Endometrial microvascular endothelial cells (primary cell): Measurements from ENCODE around the gene AMZ1. TPM values are rescaled to one million over a fixed set of nuclear protein-coding genes. Genes with fewer than 3 reads are reported as not detected.
"Not testable (repeated sequence)": the region's sequence is repeated elsewhere in the genome, so short reads cannot be mapped to it uniquely, and the experiment has no call there.

Source experiments
- in situ Hi-C: cut with HindIII; loops from 2 replicates; pipeline ENCODE4 v1.10.0; 2017; ENCODE audit warnings: low sequenced_read_pairs, low pct_unique_long_range_greater_than_20kb; ENCODE audit errors: inconsistent ontology term
- total RNA-seq: library from RNA; depleted of rRNA; stranded (reverse); fragments of >200 nt; gene quantifications from one replicate; pipeline ENCODE4 v1.2.3, GENCODE V29; 2015; ENCODE audit errors: inconsistent ontology term

The AMZ1 gene
- total RNA-seq, 1 donor from 2014 or later, result not detected

DNA sequence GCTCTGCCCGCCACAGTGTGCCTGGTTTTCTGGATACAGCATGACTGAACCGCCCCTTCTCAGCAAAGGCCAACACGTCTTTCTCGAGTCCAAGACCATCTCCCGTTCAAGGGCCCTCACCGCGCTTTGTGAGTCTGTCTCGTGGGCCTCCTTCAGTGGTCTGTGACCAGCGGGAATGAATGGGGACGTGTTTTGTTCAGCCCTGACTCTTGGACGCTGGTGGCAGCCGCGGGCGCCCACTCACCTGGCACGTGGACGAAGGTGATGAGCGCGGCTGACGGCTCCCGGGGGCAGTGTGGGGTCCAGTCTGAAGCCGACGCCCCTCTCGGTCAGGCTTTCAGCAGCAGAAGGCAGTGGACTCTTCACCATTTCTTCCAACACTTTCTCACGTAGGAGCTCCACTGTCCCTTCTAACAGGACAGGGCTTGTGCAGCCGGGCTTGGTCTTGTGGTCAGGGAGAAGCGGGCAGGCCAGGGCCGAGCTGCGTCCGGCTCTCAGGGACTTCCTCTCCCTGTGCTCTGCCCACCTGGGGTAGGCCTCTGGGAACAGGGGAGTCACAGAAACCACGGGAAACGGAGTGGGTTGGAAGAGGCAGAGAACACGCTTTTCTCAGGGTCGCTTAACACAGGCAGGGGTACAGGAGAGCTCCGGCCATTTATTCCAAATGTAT is 30.4 kb downstream of the AMZ1 start:
- in situ Hi-C loops, result no loop called here

DNA sequence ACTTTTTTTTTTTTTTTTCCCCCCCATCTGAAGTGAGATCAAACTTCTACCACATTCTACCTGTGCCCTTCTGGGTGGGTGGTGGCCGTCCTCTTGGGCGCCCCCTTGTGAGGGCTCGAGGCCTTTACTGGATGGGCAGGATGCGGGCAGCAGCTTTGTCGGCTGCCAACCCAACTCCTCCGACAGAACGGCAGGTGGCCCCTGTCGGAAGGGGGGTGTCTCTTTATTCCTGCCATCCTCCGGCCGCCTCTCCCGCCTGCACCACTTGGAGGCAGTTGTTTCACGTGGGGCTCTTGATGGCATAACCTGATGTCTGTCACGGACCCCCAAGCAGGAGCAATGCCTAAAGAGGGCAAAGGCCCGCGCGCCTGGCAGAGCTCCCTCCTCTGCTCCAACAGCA is 31.0 kb downstream of the AMZ1 start:
- in situ Hi-C loops, result no loop called here

DNA sequence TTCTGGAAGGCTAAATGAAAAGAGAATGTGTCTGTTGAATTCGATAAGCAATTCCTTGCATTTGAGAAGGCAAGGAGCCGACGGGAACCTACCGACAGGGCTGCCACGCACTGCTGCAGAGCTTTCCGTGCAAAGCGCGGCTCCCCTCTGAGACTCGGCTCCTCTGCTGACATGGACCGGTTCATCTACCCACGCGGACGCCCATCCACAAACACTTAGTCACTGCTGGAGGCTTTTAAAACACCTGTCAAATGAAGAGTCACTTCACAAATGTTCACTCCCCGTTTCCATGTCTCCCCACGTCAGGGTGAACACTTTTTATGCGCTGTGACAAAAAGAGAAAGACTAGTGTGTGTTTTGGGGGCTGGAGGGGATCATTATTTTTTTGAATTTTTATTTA is 32.0 kb downstream of the AMZ1 start:
- in situ Hi-C loops, result no loop called here

DNA sequence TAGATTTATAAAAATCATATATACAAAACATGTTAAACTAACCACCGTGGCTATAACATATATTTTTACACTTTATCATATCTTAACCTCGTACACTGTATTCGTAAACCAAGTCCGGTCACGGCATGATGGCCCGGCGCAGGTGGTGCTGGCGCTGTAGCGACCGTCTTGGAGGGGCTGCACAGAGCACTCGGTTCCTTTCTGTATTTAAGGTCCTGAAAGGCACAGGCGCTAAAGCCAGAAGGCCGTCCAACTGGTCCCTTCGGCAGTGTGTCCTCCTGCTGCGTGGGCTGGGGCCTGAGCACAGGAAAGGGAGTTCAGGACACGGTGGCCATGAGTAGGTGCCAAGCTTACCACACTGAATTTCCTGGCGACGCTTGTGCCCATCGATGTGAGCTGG is 33.8 kb downstream of the AMZ1 start:
- in situ Hi-C loops, result no loop called here

DNA sequence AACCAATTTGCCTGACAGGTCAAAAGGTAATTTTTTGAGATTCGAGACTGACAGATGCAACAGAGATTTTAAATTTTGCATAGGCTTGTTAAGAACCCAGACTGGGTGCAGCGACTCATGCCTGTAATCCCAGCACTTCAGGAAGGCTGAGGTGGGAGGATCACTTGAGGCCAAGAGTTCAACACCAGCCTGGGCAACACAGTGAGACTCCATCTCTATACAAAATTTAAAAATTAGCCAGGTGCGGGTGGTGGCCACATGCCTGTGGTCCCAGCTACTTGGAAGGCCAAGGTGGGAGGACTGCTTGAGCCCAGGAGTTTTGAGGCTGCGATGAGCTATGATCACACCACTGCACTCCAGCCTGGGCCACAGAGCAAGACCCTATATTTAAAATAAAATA is 34.6 kb downstream of the AMZ1 start:
- in situ Hi-C loops, result no loop called here

DNA sequence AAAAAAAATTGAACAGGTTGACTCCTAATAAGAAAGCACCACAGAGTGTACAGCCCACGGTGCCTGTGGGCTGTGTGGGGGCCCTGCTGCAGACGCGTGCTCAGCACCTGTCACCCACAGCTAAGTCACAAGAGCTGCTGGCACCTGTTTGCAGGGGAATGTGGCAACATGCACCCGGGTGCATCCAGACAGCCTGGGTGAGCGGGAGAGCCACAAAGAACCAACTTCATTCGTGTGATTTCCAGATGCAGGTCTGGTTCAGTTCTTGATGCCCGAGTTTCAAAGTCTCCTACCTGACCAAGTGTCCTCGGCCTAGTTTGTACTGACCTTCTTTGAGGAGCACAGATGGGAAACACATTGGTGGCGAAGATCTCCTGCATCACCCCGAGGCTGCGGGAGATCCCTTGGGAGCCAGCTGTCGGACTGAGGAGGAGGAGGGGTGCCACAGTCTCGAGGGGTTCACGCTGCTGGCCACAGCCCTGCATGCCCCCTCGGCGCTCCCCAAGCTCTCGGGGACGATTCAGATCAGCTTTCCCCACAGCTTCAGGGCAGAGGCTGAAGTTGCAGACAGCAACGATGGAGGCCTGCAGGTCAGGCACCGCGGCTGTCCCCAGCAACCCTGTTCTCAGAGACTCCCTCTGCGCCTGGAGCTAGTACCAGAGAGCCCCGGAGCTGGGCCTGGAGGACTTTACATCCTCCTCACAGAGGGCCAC is 35.3 kb downstream of the AMZ1 start:
- in situ Hi-C loops, result no loop called here

DNA sequence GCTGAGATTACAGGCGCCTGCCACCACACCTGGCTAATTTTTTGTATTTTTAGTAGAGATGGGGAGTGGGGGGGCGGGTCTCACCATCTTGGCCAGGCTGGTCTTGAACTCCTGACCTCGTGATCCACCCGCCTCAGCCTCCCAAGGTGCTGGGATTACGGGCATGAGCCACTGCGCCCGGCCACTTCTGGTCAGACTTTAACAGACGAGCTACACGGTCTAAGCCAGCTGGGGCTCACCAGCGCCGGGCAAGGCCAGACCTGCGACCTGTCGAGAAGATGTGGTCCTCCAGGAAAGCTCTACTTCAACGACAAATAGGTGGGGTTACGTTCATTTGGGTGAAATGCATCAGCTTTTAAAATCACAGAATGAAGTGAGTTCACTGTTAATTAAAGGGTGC is 36.0 kb downstream of the AMZ1 start:
- in situ Hi-C loops, result not testable (repeated sequence)

DNA sequence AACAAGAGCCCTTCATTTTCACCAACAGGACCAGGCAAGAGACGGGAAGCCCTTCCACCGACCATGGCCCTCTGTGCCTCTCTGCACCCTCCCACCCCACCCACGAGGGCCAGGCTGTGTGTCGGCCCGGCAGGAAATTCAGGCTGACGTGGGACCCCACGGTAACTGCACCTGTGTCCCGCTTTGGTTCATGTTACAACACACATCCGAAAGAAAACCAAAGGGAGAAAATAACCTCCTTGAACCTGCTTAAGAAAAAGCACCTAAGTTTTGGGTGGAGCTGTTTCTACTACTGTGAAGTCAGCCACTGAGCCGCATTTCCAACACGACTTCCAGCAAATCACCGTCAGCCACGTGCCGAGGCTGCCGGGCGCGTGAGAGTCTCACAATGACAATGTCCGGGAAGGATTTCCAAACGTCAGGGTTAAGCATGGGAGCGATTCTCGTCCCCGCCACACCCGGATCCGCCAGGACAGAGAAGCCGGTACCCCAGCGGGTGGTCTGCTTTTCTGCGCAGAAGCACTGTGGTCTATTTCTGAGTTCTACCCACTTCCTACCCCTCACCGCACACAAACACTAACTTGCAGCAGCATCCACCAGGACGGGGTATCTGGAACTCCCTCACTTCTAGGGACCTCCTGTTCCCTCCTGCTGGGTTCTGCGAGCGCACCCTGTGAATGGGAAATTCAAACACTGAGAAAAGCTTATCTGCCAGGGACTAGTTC is 36.6 kb downstream of the AMZ1 start:
- in situ Hi-C loops, result no loop called here

DNA sequence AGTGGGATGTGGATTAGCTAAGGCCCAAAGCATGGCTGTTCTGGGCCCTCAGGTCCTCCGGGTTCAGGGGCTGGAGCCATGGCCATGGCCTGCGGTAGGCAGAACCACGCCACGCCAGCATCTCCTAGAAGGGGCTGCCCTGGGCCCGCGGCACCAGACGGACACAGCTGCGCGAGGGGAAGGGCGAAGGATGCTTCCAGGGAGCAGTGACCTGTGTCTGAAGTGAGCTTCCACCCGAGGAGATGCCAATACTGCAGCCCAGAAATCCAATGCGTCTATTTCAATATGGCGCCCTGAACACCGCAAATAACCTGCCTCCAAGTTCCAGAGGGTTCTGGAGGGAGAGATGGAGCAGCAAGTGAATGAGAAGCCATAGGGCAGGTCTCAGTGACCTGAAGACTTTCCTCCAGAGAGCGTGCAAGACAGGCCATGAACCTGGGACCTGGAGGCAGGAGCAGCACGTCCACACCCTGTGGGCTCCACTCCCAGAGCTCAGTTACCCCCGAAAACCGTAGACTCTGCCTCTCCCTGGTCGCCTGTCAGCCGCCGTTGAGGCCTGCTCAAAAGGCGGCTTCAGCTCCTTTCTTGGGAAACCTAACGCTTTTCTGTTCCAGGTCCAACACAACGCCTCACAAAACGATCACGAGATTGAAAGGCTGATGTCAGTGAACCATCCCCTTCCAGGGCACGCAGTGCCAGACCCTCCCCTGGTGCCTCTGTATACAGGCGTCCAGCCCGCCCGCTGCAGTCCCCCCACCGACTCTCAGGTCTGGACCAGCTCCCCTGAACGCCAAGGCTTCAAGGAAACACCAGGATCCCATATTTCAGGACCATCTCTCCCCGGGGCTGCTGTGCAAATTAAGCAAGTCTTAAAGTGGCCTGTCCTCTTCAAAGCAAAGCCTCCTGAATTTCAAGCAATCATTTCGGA is 37.4 kb downstream of the AMZ1 start:
- in situ Hi-C loops, result no loop called here

DNA sequence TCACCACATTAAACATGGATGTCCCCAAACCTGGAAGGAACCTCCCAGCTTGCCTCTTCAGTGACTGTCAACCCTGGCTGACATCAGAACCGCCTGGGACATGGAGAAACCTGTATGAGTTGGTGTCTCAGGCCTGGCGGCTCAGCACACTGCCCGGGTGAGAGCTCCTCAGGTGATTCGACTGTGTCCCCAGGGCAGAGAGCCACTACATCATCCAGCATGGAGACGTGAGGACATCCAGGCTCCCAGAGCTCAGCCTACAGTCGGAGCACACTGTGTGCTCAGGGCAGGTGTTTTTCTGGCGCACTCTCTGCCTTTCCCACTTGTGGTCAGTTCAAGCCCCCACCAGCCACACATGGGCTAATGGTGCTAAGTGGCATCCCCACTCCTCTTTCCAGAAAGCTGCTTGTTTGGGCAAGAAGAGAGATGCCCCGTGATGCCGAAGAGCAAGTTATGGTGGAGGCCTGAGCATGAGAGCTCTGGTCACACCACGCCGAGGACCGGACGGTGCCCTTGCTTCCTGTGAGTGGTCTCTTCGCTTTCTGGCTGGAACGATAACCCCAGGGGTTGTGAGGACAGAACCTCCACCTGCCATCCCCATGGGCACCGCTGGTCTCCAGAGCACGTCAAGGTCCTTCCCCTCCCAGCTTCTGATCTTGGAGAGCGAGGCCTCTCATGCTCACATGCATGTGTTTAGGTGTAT is 38.5 kb downstream of the AMZ1 start:
- in situ Hi-C loops, result no loop called here

DNA sequence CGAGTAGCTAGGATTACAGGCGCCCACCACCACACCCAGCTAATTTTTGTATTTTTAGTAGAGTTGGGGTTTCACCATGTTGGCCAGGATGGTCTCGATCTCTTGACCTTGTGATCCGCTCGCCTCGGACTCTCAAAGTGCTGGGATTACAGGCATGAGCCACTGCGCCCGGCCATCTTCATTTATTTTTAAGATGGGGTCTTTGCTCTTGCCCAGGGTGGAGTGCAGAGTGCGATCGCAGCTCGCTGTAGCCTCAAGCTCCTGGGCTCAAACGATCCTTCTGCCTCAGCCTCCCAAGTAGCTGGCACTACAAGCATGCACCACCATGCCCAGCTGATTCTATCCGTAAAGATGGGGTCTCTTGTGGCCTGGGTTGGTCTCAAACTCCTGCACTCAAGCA is 39.2 kb downstream of the AMZ1 start:
- in situ Hi-C loops, result not testable (repeated sequence)

DNA sequence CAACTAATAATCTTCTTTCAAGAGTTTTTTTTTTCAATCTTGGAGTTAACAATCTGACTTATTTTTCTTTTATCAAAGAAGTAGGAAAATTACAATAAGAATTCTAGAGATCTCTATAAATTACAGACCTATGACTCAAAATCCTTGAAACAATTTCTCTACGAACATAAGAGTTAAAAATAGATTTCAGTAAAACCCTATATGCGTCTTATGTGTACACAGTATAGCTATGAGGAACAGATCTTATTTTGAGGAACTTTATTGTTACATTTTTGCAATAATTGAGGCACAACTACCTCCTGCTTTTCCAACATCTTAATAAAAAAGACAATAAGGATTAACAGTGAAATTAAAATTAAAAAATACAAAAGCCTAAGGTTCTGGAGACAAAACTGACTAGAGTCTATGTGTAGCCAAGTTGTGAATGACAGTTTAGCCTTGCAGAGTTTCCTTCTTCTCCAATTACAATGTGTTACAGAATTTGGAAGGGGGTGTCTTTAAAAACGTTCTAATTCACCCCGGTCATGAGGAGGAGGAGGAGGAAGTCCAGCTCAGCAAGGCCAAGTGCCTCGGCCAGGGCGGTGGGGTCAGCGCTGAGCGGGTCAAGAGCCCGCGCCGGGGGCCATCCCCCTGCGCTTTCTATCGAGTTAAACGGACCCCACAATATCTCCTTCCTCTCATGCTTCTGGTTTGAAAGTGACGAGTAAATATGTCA is 40.5 kb downstream of the AMZ1 start:
- in situ Hi-C loops, result no loop called here

DNA sequence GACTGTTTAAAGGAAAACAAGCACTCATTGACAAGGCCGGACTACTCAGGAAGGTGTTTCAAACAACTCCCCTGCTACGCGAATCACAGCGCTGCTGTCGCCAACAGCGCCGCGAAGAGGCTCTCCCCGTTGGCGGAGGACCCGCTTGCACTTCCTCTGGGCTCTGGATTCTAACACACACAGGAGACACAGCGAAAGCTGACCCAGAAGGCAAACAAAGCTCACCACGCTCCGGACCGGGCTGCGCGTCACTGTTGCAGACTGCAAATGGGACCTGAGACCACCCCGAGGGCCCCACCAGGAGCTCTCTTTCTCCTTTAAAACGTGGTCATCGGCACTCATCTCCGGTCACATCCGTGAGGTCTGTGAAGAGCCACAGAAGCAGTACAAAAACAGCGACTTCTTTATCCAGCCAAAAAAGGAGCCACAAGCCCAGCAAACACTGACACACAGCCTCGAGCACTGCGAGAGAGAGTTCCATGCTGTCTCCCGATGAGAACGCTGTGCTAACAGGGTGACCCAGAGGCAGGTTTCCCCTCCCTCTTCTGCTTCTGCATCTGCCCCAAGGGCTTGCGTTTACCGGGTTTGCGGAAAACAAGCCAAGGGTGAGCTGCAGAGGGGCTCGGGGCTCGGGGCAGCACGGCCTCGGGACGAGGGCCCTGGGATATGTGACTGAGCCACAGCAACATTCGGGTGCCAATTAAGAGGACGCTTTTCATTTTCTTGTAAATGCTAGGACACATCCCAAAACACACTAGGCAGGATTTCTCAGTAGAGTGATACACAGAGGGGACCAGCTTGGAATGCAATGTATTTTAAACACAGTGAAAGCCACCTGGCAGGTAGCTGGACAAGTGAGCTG is 41.3 kb downstream of the AMZ1 start:
- in situ Hi-C loops, result no loop called here

DNA sequence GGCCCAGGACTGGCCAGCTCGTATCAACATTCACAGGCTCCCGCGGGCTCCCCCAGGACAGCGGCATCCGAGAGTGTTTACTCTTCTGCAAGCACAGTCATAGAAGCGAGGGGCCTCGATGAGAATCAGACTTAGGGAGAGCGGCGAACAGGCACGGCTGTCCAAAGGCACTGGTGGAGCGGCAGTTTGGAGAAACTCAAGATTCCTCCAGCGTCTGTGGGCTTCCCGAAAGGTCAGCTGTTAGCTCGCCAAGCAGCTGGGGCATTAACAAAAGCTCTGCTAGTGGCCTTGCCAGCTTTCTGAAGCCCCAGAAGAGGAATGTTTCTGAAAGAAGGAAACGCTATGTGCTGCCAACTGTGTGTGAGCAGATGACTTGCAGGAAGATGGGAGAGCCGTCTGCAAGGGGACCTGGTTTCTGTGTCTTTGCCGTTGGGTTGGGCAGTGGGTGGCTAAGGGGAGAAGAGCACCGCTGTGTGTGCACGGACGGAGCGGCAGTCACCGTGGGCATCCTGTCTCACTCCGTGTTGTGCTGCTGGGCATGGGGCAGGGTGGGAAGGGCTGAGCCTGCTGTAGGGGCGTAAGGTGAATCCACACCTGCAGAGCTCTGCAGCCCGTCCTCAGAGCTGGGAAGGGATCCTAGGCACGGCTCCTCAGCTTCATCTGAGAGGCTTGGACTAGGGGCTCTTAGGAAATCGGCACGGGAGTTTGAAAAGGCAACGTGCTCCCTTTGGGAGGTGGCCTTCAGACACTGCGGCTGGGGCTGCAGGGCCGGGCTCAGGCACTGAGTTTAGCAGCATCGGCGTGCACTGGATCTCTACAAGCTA is 42.1 kb downstream of the AMZ1 start:
- in situ Hi-C loops, result no loop called here

DNA sequence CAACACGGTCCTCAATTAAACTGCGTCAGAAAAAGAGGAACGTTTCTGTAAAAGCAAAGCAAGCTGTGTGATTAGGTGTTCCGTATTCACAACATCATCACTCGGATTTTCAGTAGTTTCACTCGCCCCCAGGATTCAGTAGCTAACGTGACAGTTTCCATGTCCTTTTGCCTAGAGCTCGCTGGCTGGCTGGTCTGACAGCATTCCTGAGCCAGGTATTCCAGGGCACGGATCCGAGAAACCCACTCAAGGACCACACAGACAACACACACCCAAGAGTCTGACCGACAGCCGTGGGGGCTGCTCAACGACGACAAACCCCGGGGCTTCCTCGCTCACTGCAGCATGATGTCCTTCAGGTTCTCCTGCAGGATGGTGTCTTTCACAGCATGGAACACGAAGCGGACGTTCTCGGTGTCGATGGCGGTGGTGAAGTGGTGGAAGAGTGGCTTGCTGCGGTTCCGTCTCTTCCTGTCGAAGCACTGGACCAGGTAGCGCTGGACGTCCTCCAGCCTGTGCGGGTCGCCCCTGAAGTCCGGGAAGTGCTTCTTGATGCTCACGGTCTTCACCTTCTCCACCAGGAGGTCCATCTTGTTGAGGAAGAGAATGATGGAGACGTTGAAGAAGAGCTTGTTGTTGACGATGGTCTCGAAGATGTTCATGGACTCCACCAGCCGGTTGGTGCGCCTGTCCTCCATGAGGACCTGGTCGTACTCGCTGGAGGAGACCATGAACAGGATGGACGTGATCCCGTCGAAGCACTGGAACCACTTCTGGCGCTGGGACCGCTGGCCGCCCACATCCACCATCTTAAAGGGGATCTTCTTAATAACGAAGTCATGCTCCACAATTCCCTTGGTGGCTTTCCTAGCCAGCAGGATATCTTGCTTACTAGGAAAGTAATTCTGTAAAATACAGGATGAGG is 43.1 kb downstream of the AMZ1 start:
- in situ Hi-C loops, result no loop called here
